Colonic mucosa (tissue), 4 donors: ENCODE results near the gene LY6G6C. TPM values are rescaled to one million over a fixed set of nuclear protein-coding genes. Genes with fewer than 3 reads are reported as not detected.
A peak's percentile ranks its signal among the peaks of the same experiment; 100 is the strongest.

Experiments
- DNase-seq: peaks from one replicate; pipeline ENCODE4 v3.0.0-alpha.2; 2020
- H3K27ac ChIP-seq: fragments of 200-600 bp; one replicate; pipeline ENCODE4 v1.8.0; 2021
- H3K27me3 ChIP-seq: fragments of 200-600 bp; one replicate; pipeline ENCODE4 v1.8.0; 2021
- H3K36me3 ChIP-seq: fragments of 200-600 bp; one replicate; pipeline ENCODE4 v1.8.0; 2021
- H3K4me1 ChIP-seq: fragments of 200-600 bp; one replicate; pipeline ENCODE4 v1.8.0; 2021; ENCODE audit warnings: mild to moderate bottlenecking
- H3K4me3 ChIP-seq: fragments of 200-600 bp; one replicate; pipeline ENCODE4 v1.8.0; 2021
- H3K9ac ChIP-seq, 2 donors: one replicate each; pipeline ENCODE4 v1.7.0; 2013; ENCODE audit warnings: control low read depth in 2 of 2, low read depth in 2 of 2, low read length in 2 of 2
- H3K9me3 ChIP-seq: fragments of 200-600 bp; one replicate; pipeline ENCODE4 v1.8.0; 2021
- CTCF ChIP-seq: fragments of 200-600 bp; IDR thresholded peaks from one replicate; pipeline ENCODE4 v1.8.0; 2022; ENCODE audit warnings: antibody characterized with exemption, mild to moderate bottlenecking
- intact Hi-C: fragments of 100-400 bp; cut with DNase I; formaldehyde crosslinking; loops from one replicate; pipeline ENCODE4 v1.14.1; 2022
- total RNA-seq, 2 donors: library from RNA; stranded (reverse); fragmentation: NEBNext Ultra II Directional in 1 of 2; extraction: Animal tissue kit (Norgen Biotek cat#: 25700) in 1 of 2; gene quantifications; one replicate each; pipeline ENCODE4 v1.2.1, GENCODE V29; 2021
- donor health status: healthy.
- donor health status: DM: no; HTN: no; CAD: no.
- donor health status: DM: no; HTN: no; CAD: no.

Gene LY6G6C
- total RNA-seq, 2 donors from 2014 or later, result 2.3 TPM; not detected in 1

DNA sequence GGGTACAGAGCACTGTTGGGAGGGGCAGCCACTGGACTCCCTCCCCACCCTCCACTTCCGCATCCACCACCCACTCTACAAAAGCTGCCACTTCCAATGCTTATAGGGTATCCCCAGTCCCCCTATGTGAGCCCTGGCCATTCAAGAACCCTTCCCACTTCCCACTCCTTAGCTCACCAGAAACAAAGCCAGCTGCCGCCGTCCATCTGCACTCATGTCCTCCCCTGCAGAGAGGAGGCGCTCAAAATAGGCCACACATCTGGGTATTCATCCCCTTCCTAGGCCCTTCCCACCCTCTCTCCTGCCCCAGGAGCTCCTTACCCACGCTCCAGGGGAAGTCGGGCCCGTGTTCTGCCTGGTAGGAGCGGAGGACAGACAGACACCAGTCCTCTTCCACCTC, 34.2 kb downstream of the LY6G6C start:
- DNase-seq, result no peak
- intact Hi-C loops, result no loop called here
- Histone ChIP-seq H3K4me3 (no peak overlapping the region), H3K9me3 (no peaks in the 10 kb centered on the region), H3K4me1 (no peaks in the 10 kb centered on the region), H3K9ac (no peak overlapping the region), H3K36me3 (peaks cover 10% of the 10 kb centered on the region), H3K27ac (no peak overlapping the region), H3K27me3 (no peaks in the 10 kb centered on the region)
- no peak for TF ChIP-seq CTCF

GRCh38 chr6:31686483-31686882, 35.1 kb downstream of the LY6G6C start:
- H3K27ac ChIP-seq, result no peak overlapping the region
- no peaks in the 10 kb centered on the region for H3K4me1 ChIP-seq
- H3K36me3 ChIP-seq, result peaks cover 10% of the 10 kb centered on the region
- H3K9ac ChIP-seq, result no peak overlapping the region
- H3K4me3 ChIP-seq, result no peak overlapping the region
- H3K9me3 ChIP-seq, result no peaks in the 10 kb centered on the region
- intact Hi-C loops, result no loop called here
- H3K27me3 ChIP-seq, result no peaks in the 10 kb centered on the region
- no peak for TF ChIP-seq CTCF
- no peak for DNase-seq

DNA sequence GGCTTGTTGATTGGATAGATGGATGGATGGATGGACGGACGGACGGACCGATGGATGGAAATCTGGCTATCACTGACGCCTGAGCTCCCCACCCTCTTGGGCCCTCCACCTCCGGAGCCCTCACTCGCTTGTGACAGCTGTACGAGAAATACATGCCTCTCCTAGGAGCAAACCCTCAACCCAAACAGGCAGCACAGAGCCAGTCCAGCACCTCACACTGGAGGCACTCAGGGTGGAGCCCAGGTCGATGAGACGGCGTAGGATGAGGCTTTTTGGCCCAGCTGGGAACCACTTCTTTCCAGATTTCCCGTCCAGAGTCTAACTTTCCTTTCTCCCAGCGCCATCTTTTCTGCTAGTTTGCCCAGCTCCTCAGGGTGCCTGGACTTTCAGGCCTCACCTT, 38.0 kb downstream of the LY6G6C start:
- no peaks in the 10 kb centered on the region for H3K9me3 ChIP-seq
- intact Hi-C loops, result loop anchor here (5.0 kb wide), 1 partner anchor 84 kb away; no protein-coding TSS in a partner anchor
- H3K36me3 ChIP-seq, result peaks cover 5% of the 10 kb centered on the region
- no peak for DNase-seq
- H3K27ac ChIP-seq, result no peak overlapping the region
- peaks cover 9% of the 10 kb centered on the region for H3K4me1 ChIP-seq
- TF ChIP-seq CTCF, result no peak
- H3K9ac ChIP-seq, result peak overlapping the region in 1 of 2 donors; percentile 72
- peak overlapping the region; percentile 30 for H3K4me3 ChIP-seq
- no peaks in the 10 kb centered on the region for H3K27me3 ChIP-seq

GRCh38 chr6:31681135-31681671, 40.3 kb downstream of the LY6G6C start:
- no peaks in the 10 kb centered on the region for H3K27me3 ChIP-seq
- peak overlapping the region; percentile 74 to 90 for H3K9ac ChIP-seq
- intact Hi-C loops, result loop anchor here (5.0 kb wide), 1 partner anchor 86 kb away; no protein-coding TSS in a partner anchor

More at GRCh38 chr6:31681135-31681671, 40.3 kb downstream of the LY6G6C start:
- Histone ChIP-seq H3K4me3 (peak overlapping the region; percentile 41), H3K27ac (peak overlapping the region; percentile 30), H3K9me3 (no peaks in the 10 kb centered on the region), H3K36me3 (no peaks in the 10 kb centered on the region), H3K4me1 (peaks cover 9% of the 10 kb centered on the region)
- DNase-seq, result peak; percentile 60
- no peak for TF ChIP-seq CTCF
